ENCODE measurements around the gene TMPRSS6.

TMPRSS6 gene

DNA sequence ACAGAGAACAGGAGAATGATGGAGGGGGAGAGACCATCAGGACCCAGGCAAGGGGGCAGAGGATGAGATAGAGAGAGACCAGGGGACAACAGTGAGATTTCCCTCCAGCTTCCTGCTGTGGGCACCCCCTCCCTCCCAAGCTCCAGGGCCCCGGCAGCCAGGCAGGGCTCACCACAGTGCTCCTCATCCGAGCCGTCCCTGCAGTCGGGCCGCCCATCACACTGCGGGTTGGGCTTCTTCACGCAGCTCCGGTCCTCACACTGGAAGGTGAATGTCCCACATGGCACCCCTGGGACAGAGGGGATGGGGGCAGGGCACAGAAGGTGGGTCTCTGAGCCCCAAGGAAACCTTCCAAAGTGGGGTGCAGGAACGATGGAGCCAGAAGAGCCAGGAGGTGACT is 38.8 kb downstream of the TMPRSS6 start:
- Histone ChIP-seq H3K4me1 (ENCODE audit: insufficient read depth, low read length) (no peaks in the 10 kb centered on the region), H3K27me3 (ENCODE audit: control insufficient read depth in 1 of 2, insufficient read depth in 2 of 2, low read length in 2 of 2) (peaks cover 24 to 46% of the 10 kb centered on the region in 2 donors), H3K9me3 (ENCODE audit: low read length) (no peaks in the 10 kb centered on the region)

DNA sequence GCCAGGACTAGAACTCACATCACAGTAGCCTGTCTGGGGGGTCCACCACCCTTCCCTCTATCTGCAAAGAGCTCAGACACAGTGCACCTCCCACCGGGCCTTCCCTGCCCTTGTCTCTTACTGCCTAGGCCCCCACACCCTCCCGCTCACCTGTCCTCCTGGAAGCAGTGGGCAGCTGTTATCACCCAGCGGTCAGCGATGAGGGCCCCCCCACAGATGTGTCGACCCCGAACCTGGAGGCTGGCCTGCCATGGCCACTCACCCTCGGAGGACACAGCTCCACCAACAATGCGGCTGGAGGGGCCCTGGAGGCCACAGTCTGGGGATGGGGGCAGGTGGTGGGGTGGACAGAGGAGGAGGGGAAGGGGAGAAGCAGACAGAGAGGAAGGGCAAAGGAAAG is 39.2 kb downstream of the TMPRSS6 start:
- peaks cover 24 to 46% of the 10 kb centered on the region in 2 donors for H3K27me3 ChIP-seq (ENCODE audit: control insufficient read depth in 1 of 2, insufficient read depth in 2 of 2, low read length in 2 of 2)
- H3K36me3 ChIP-seq (ENCODE audit: insufficient read depth, low read length): no peaks in the 10 kb centered on the region
- no peaks in the 10 kb centered on the region for H3K9me3 ChIP-seq (ENCODE audit: low read length)
- no peaks in the 10 kb centered on the region for H3K4me1 ChIP-seq (ENCODE audit: insufficient read depth, low read length)
- no peak overlapping the region for H3K27ac ChIP-seq (ENCODE audit: low read depth, low read length)
- no peak overlapping the region for H3K9ac ChIP-seq (ENCODE audit: low read length)
- H3K4me3 ChIP-seq (ENCODE audit: low read depth in 1 of 2, low read length in 2 of 2): no peak overlapping the region

More for the DNA sequence above, 38.8 kb downstream of the TMPRSS6 start:
- Histone ChIP-seq H3K27ac (ENCODE audit: low read depth, low read length) (no peak overlapping the region), H3K9ac (ENCODE audit: low read length) (no peak overlapping the region), H3K4me3 (ENCODE audit: low read depth in 1 of 2, low read length in 2 of 2) (no peak overlapping the region), H3K36me3 (ENCODE audit: insufficient read depth, low read length) (no peaks in the 10 kb centered on the region)

DNA sequence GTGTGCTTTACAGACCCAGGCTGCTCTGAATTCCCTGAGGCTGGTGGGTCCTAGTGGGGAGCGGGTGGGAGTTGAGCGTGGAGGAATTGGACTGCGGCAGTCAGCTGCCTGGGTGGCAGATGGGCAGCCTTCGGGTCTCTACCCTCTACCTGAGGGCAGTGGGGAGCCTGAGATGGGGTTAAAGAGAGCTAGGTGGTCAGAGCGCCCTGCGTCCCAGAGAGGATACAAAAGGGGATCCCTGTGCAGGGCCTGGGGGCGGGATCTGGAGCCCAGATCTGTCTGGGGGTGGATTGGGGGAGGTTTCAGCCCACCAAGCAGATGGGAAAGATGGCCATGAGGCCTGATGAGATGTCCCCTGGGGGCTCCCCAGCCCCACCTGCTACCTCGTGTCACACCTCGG is 39.8 kb downstream of the TMPRSS6 start:
- H3K9ac ChIP-seq (ENCODE audit: low read length): no peak overlapping the region
- H3K36me3 ChIP-seq (ENCODE audit: insufficient read depth, low read length): no peaks in the 10 kb centered on the region
- H3K27me3 ChIP-seq (ENCODE audit: control insufficient read depth in 1 of 2, insufficient read depth in 2 of 2, low read length in 2 of 2): peaks cover 24 to 46% of the 10 kb centered on the region in 2 donors
- H3K4me1 ChIP-seq (ENCODE audit: insufficient read depth, low read length): no peaks in the 10 kb centered on the region
- no peak overlapping the region for H3K27ac ChIP-seq (ENCODE audit: low read depth, low read length)
- no peak overlapping the region for H3K4me3 ChIP-seq (ENCODE audit: low read depth in 1 of 2, low read length in 2 of 2)
- no peaks in the 10 kb centered on the region for H3K9me3 ChIP-seq (ENCODE audit: low read length)

DNA sequence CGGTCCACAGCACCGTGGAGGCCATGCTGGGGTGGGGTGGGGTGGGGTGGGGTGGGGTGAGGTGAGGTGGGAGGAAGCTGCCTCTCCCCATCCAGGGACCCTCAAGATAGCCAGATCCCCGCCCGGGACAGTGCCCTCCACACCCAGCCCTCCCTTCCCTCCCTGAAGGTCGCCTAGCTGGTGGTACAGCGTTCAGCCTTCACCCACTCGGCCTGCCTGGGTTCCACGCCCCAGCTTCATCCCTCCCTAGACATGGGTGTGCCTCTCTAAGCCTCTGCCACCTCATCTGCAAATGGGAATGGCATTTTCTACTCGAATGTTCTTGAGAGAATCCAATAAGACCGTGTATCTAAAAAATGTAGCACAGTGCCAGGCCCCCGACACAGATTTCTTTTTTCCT is 40.2 kb downstream of the TMPRSS6 start:
- Histone ChIP-seq H3K36me3 (ENCODE audit: insufficient read depth, low read length) (no peaks in the 10 kb centered on the region), H3K9me3 (ENCODE audit: low read length) (no peaks in the 10 kb centered on the region), H3K27me3 (ENCODE audit: control insufficient read depth in 1 of 2, insufficient read depth in 2 of 2, low read length in 2 of 2) (peaks cover 24 to 46% of the 10 kb centered on the region in 2 donors), H3K9ac (ENCODE audit: low read length) (no peak overlapping the region), H3K27ac (ENCODE audit: low read depth, low read length) (no peak overlapping the region), H3K4me3 (ENCODE audit: low read depth in 1 of 2, low read length in 2 of 2) (no peak overlapping the region), H3K4me1 (ENCODE audit: insufficient read depth, low read length) (no peaks in the 10 kb centered on the region)

DNA sequence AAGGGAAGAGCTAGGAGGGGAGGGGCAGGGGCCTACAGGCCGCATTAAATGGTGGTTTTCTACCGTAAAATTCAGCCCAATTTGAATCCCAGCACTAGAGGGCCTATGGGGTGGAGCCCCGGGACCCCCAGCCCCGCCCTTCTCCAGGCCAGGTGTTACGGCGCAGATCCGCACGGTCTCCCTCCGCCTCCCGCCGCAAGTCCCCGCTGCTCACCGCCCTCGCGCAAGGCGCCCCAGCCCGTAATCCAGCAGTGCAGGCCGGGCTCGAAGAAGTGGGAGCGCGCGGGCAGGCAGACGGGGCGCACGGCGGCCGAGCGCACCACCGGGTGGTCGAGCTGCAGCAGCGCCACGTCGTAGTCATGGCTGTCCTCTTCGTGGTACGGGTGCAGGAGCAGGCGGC is 40.7 kb downstream of the TMPRSS6 start:
- Histone ChIP-seq H3K36me3 (ENCODE audit: insufficient read depth, low read length) (no peaks in the 10 kb centered on the region), H3K27me3 (ENCODE audit: control insufficient read depth in 1 of 2, insufficient read depth in 2 of 2, low read length in 2 of 2) (peaks cover 24 to 46% of the 10 kb centered on the region in 2 donors), H3K27ac (ENCODE audit: low read depth, low read length) (no peak overlapping the region), H3K9me3 (ENCODE audit: low read length) (no peaks in the 10 kb centered on the region), H3K4me1 (ENCODE audit: insufficient read depth, low read length) (no peaks in the 10 kb centered on the region), H3K9ac (ENCODE audit: low read length) (no peak overlapping the region), H3K4me3 (ENCODE audit: low read depth in 1 of 2, low read length in 2 of 2) (no peak overlapping the region)

- no peak overlapping the region for H3K27ac ChIP-seq (ENCODE audit: low read depth, low read length)
- H3K27me3 ChIP-seq (ENCODE audit: control insufficient read depth in 1 of 2, insufficient read depth in 2 of 2, low read length in 2 of 2): peaks cover 24 to 46% of the 10 kb centered on the region in 2 donors
- H3K9me3 ChIP-seq (ENCODE audit: low read length): no peaks in the 10 kb centered on the region
- H3K4me1 ChIP-seq (ENCODE audit: insufficient read depth, low read length): no peaks in the 10 kb centered on the region
- H3K36me3 ChIP-seq (ENCODE audit: insufficient read depth, low read length): no peaks in the 10 kb centered on the region
- H3K9ac ChIP-seq (ENCODE audit: low read length): no peak overlapping the region
- H3K4me3 ChIP-seq (ENCODE audit: low read depth in 1 of 2, low read length in 2 of 2): no peak overlapping the region
These were observed 42.1 kb downstream of the TMPRSS6 start for GRCh38 chr22:37067428-37067827.

- Histone ChIP-seq H3K27ac (ENCODE audit: low read depth, low read length) (no peak overlapping the region), H3K4me1 (ENCODE audit: insufficient read depth, low read length) (no peaks in the 10 kb centered on the region), H3K4me3 (ENCODE audit: low read depth in 1 of 2, low read length in 2 of 2) (no peak overlapping the region), H3K9ac (ENCODE audit: low read length) (no peak overlapping the region), H3K36me3 (ENCODE audit: insufficient read depth, low read length) (no peaks in the 10 kb centered on the region), H3K9me3 (ENCODE audit: low read length) (no peaks in the 10 kb centered on the region), H3K27me3 (ENCODE audit: control insufficient read depth in 1 of 2, insufficient read depth in 2 of 2, low read length in 2 of 2) (peaks cover 24 to 38% of the 10 kb centered on the region in 2 donors)
These were observed 43.6 kb downstream of the TMPRSS6 start for GRCh38 chr22:37065961-37066360.

- Histone ChIP-seq H3K36me3 (ENCODE audit: insufficient read depth, low read length) (no peaks in the 10 kb centered on the region), H3K9ac (ENCODE audit: low read length) (no peak overlapping the region), H3K9me3 (ENCODE audit: low read length) (no peaks in the 10 kb centered on the region), H3K27me3 (ENCODE audit: control insufficient read depth in 1 of 2, insufficient read depth in 2 of 2, low read length in 2 of 2) (peaks cover 22 to 30% of the 10 kb centered on the region in 2 donors), H3K27ac (ENCODE audit: low read depth, low read length) (no peak overlapping the region), H3K4me1 (ENCODE audit: insufficient read depth, low read length) (no peaks in the 10 kb centered on the region), H3K4me3 (ENCODE audit: low read depth in 1 of 2, low read length in 2 of 2) (no peak overlapping the region)
These were observed 44.3 kb downstream of the TMPRSS6 start for GRCh38 chr22:37065180-37065579.

DNA sequence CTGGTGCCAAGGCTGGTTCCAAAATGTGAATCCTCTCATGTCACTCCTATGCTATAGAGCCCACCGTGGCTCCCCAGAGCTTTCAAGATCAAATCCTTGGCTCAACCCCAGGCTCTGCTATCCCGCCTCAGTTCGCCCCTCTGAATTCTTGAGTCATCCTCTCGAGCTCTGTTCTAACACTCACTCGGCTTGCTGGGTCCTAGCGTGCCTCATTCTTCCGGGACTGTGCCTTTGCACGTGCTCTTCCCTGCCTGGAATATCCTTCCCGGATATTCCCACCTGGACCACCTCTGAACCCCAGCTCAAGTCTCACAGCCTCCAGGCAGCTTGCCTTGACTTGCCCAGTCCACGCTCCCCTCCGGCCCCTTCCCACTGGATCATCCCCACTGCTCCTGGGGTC is 45.0 kb downstream of the TMPRSS6 start:
- Histone ChIP-seq H3K27me3 (ENCODE audit: control insufficient read depth in 1 of 2, insufficient read depth in 2 of 2, low read length in 2 of 2) (peaks cover 16 to 23% of the 10 kb centered on the region in 2 donors), H3K4me1 (ENCODE audit: insufficient read depth, low read length) (no peaks in the 10 kb centered on the region)

GRCh38 chr22:37063431-37064420 is 45.8 kb downstream of the TMPRSS6 start:
- Histone ChIP-seq H3K4me1 (ENCODE audit: insufficient read depth, low read length) (no peaks in the 10 kb centered on the region), H3K9ac (ENCODE audit: low read length) (no peak overlapping the region), H3K36me3 (ENCODE audit: insufficient read depth, low read length) (peaks cover under 1% of the 10 kb centered on the region), H3K27me3 (ENCODE audit: control insufficient read depth in 1 of 2, insufficient read depth in 2 of 2, low read length in 2 of 2) (peaks cover 14 to 18% of the 10 kb centered on the region in 2 donors), H3K9me3 (ENCODE audit: low read length) (no peaks in the 10 kb centered on the region), H3K4me3 (ENCODE audit: low read depth in 1 of 2, low read length in 2 of 2) (no peak overlapping the region), H3K27ac (ENCODE audit: low read depth, low read length) (no peak overlapping the region)

More for the DNA sequence above, 45.0 kb downstream of the TMPRSS6 start:
- no peaks in the 10 kb centered on the region for H3K9me3 ChIP-seq (ENCODE audit: low read length)
- H3K27ac ChIP-seq (ENCODE audit: low read depth, low read length): no peak overlapping the region
- no peak overlapping the region for H3K9ac ChIP-seq (ENCODE audit: low read length)
- no peak overlapping the region for H3K4me3 ChIP-seq (ENCODE audit: low read depth in 1 of 2, low read length in 2 of 2)
- no peaks in the 10 kb centered on the region for H3K36me3 ChIP-seq (ENCODE audit: insufficient read depth, low read length)

DNA sequence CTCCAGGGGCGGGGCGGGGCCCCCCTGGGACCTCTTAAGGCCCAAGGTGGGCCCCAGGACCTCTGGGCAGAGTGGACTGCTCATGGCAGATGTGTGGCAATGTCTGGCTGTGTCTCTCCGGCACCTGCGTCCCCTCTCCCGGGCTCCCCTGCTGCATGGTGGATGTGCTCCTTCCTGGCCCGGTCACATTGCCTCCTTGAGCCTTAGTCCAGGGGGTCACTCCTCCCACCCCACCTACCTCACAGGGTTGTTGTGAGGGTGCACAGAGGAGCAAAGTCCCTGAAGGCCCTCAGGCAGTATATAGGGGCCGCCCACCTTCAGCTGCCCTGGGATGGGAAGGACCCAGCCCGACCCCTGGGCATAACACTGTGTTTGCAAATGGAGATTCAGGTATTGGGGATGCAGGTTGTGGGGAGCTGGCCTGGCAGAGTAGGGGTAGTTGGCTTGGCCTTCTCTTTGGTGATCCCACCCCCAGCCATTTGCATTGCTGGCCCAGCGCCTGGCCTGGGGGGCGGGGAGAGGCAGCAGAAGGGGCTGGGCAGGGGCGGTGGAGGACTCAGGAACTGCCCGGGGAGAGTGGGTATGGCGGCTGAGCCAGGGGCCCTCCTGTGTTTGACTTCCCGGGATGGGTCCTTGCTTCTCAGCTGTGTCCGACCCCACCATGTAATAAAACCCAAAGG is 46.7 kb downstream of the TMPRSS6 start:
- peaks cover 6 to 9% of the 10 kb centered on the region in 2 donors for H3K27me3 ChIP-seq (ENCODE audit: control insufficient read depth in 1 of 2, insufficient read depth in 2 of 2, low read length in 2 of 2)
- H3K4me1 ChIP-seq (ENCODE audit: insufficient read depth, low read length): no peaks in the 10 kb centered on the region
- H3K36me3 ChIP-seq (ENCODE audit: insufficient read depth, low read length): peaks cover 9% of the 10 kb centered on the region
- H3K4me3 ChIP-seq (ENCODE audit: low read depth in 1 of 2, low read length in 2 of 2): no peak overlapping the region
- H3K9ac ChIP-seq (ENCODE audit: low read length): no peak overlapping the region
- H3K27ac ChIP-seq (ENCODE audit: low read depth, low read length): no peak overlapping the region
- no peaks in the 10 kb centered on the region for H3K9me3 ChIP-seq (ENCODE audit: low read length)

Measured in muscle layer of colon (tissue), 2 donors.